SK-N-SH (cell line): ENCODE measurements around the gene CDC42SE2.

Experiments
- CTCF ChIP-seq: fragments of 200-600 bp; sonication (generic); IDR thresholded peaks from 2 replicates; pipeline ENCODE4 v1.6.1; 2017; ENCODE audit warnings: antibody characterized with exemption, mild to moderate bottlenecking, moderate library complexity
- SIN3A ChIP-seq: IDR thresholded peaks from 2 replicates; pipeline ENCODE4 v1.6.1; 2012; ENCODE audit warnings: low read depth, mild to moderate bottlenecking, low read length, moderate library complexity, borderline replicate concordance

- TF ChIP-seq CTCF (no peak), SIN3A (no peak)
These were observed 100.7 kb downstream of the CDC42SE2 start for GRCh38 chr5:131364507-131365050.
